Endothelial cell of umbilical vein (primary cell): ENCODE results near the gene PGAP6. TPM values are rescaled to one million over a fixed set of nuclear protein-coding genes. Genes with fewer than 3 reads are reported as not detected.

ENCODE experiments used
- BruUV-seq: library from RNA; stranded (reverse); fragments of 400-500 nt; replicated peaks from 2 replicates; lab custom pipeline; 2021; lab: Mats Ljungman, UMichigan
- CTCF ChIA-PET: fragments of 300-600, 350-600 bp; sonication (Branson Sonifier 250); formaldehyde crosslinking; loops from one replicate; lab custom pipeline; 2021; ENCODE audit warnings: antibody characterized with exemption, inconsistent platforms; lab: Charles Lee
- POLR2A ChIA-PET: fragments of 300-600, 350-600 bp; sonication (Branson Sonifier 250); formaldehyde crosslinking; loops from one replicate; lab custom pipeline; 2021; ENCODE audit warnings: antibody characterized with exemption, inconsistent platforms; lab: Charles Lee
- DNase-seq: peaks from one replicate; pipeline ENCODE4 v3.0.0-alpha.2; 2011; ENCODE audit warnings: low read depth, low spot score
- FAIRE-seq: peaks from 2 replicates; lab custom pipeline; 2011; peaks lifted over from hg19 to GRCh38; lab: Jason Lieb, UNC
- H2AFZ ChIP-seq: 2 replicates; pipeline ENCODE4 v1.6.0; 2012; ENCODE audit warnings: low read depth, low read length, control low read depth, inconsistent platforms
- H3K27ac ChIP-seq: 2 replicates; pipeline ENCODE4 v1.5.1; 2011; ENCODE audit warnings: low read depth, mild to moderate bottlenecking, control low read depth, low read length, moderate library complexity; ENCODE audit not compliant: insufficient read depth
- H3K27me3 ChIP-seq, 2 experiments: 2 replicates each; pipeline versions ENCODE4 v1.6.0 to v1.6.1; 2011; ENCODE audit warnings: low read length in 2 of 2, mixed read lengths in 1 of 2; ENCODE audit not compliant: control insufficient read depth in 2 of 2, insufficient read depth in 2 of 2
- H3K36me3 ChIP-seq, 2 experiments: 2 replicates in 1 of 2; 3 replicates in 1 of 2; pipeline ENCODE4 v1.5.1; 2011; ENCODE audit warnings: low read length in 2 of 2, mild to moderate bottlenecking in 1 of 2, moderate library complexity in 1 of 2; ENCODE audit not compliant: control insufficient read depth in 2 of 2, insufficient read depth in 2 of 2; ENCODE audit errors: extremely low read depth in 1 of 2
- H3K4me1 ChIP-seq: 3 replicates; pipeline ENCODE4 v1.5.1; 2011; ENCODE audit warnings: mild to moderate bottlenecking, low read length; ENCODE audit not compliant: control insufficient read depth, insufficient read depth; ENCODE audit errors: extremely low read depth
- H3K4me2 ChIP-seq: 2 replicates; pipeline ENCODE4 v1.6.1; 2011; ENCODE audit warnings: low read length, control low read depth, mixed read lengths; ENCODE audit not compliant: insufficient read depth
- H3K4me3 ChIP-seq, 3 experiments: fragments of 200-600 bp in 1 of 3; sonication (generic), shearing (Covaris generic) in 1 of 3; replicated peaks in 1 of 3; 2 replicates each; pipeline ENCODE4 v1.5.1; 2011 to 2016; ENCODE audit warnings: control low read depth in 3 of 3, low read length in 3 of 3, mild to moderate bottlenecking in 2 of 3, inconsistent platforms in 1 of 3, low read depth in 1 of 3, moderate library complexity in 1 of 3; ENCODE audit not compliant: insufficient read depth in 1 of 3
- H3K79me2 ChIP-seq: 2 replicates; pipeline ENCODE4 v1.6.0; 2012; ENCODE audit warnings: low read length, inconsistent platforms; ENCODE audit not compliant: control insufficient read depth, insufficient read depth
- H3K9ac ChIP-seq: replicated peaks from 2 replicates; pipeline ENCODE3; 2011; ENCODE audit warnings: low read length, control low read depth; ENCODE audit not compliant: insufficient read depth; ENCODE audit errors: extremely low read depth
- H3K9me1 ChIP-seq: replicated peaks from 3 replicates; pipeline ENCODE4 v1.6.0; 2011; ENCODE audit warnings: mild to moderate bottlenecking, low read length; ENCODE audit not compliant: control insufficient read depth, insufficient read depth; ENCODE audit errors: extremely low read depth
- H3K9me3 ChIP-seq: replicated peaks from 2 replicates; pipeline ENCODE4 v1.5.1; 2012; ENCODE audit warnings: low read length, inconsistent platforms; ENCODE audit not compliant: control insufficient read depth, insufficient read depth
- H4K20me1 ChIP-seq: replicated peaks from 2 replicates; pipeline ENCODE3; 2011; ENCODE audit warnings: mild to moderate bottlenecking, low read length; ENCODE audit not compliant: control insufficient read depth, insufficient read depth; ENCODE audit errors: extremely low read depth
- CTCF ChIP-seq, 2 donors: IDR thresholded peaks; 1 replicate in 1 of 2; 2 replicates in 1 of 2; pipeline ENCODE4 v1.5.1; 2011; ENCODE audit warnings: low read length in 2 of 2, mild to moderate bottlenecking in 2 of 2, moderate library complexity in 2 of 2, control low read depth in 1 of 2, inconsistent platforms in 1 of 2, low read depth in 1 of 2; ENCODE audit not compliant: insufficient read depth in 1 of 2; ENCODE audit errors: extremely low read depth in 1 of 2
- EZH2 ChIP-seq: IDR thresholded peaks from 2 replicates; pipeline ENCODE4 v1.6.1; 2012; ENCODE audit warnings: borderline replicate concordance, low read depth, mild to moderate bottlenecking, moderate library complexity, low read length, inconsistent platforms; ENCODE audit not compliant: severe bottlenecking
- FOS ChIP-seq: IDR thresholded peaks from 2 replicates; pipeline ENCODE4 v1.6.1; 2011; ENCODE audit warnings: mild to moderate bottlenecking, low read length, moderate library complexity, borderline replicate concordance; ENCODE audit not compliant: insufficient read depth
- GATA2 ChIP-seq: IDR thresholded peaks from 2 replicates; pipeline ENCODE4 v1.7.0; 2011; ENCODE audit warnings: low read depth, mild to moderate bottlenecking, moderate library complexity, mixed read lengths, low read length; ENCODE audit not compliant: insufficient read length, insufficient read depth
- JUN ChIP-seq: IDR thresholded peaks from 2 replicates; pipeline ENCODE4 v1.6.1; 2011; ENCODE audit warnings: borderline replicate concordance, low read depth; ENCODE audit not compliant: insufficient read length, insufficient read depth
- MAX ChIP-seq: IDR thresholded peaks from 2 replicates; pipeline ENCODE4 v1.6.1; 2011; ENCODE audit not compliant: insufficient read depth, insufficient read length
- MYC ChIP-seq: IDR thresholded peaks from one replicate; pipeline ENCODE4 v1.6.1; 2011; ENCODE audit warnings: mild to moderate bottlenecking, low read depth, low read length
- POLR2A ChIP-seq: IDR thresholded peaks from 2 replicates; pipeline ENCODE4 v1.6.1; 2012; ENCODE audit warnings: low read depth, mild to moderate bottlenecking, control low read depth, low read length
- POLR2AphosphoS5 ChIP-seq: IDR thresholded peaks from 2 replicates; pipeline ENCODE4 v1.6.1; 2012; ENCODE audit warnings: low read depth, mild to moderate bottlenecking, control low read depth, low read length, moderate library complexity; ENCODE audit not compliant: insufficient read depth
- dilution Hi-C: fragments of 300-500 bp; cut with MboI; formaldehyde crosslinking; loops from one replicate; pipeline ENCODE4 v1.15.0; 2019; ENCODE audit warnings: low sequenced_read_pairs; ENCODE audit not compliant: extremely low pct_ligation_motif_present
- intact Hi-C: fragments of 100-400 bp; cut with micrococcal nuclease; formaldehyde crosslinking; loops from one replicate; pipeline ENCODE4 v1.10.0; 2022
- polyA plus RNA-seq, 4 experiments: library from polyadenylated mRNA; depleted of rRNA in 3 of 4; stranded (reverse) in 3 of 4; unstranded in 1 of 4; fragments of >200 nt; gene quantifications; 2 replicates each; pipeline versions ENCODE4 v1.2.1 to v1.2.3, GENCODE V29; 2011 to 2012; ENCODE audit warnings: missing spikeins in 1 of 4
- total RNA-seq: library from RNA; stranded (reverse); gene quantifications from 2 replicates; pipeline ENCODE4 v1.2.3, GENCODE V29; 2021

The PGAP6 gene
- total and polyA plus RNA-seq, 2 donors (not counting 3 experiments of a cell fraction or from before 2014, with no cell fraction given): 89.8 to 365 TPM

DNA sequence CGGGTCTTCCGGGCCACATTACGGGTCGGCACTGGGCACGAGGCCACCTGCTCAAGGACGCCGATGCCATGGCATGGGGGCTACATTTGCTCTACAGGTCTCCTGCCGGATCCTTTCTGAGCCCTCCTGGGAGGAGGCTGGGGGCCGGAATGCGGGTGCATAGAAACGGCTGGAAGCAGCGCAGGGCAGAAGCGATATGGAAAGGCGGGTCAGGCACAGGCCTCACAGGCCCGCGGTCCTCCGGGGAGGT is 57.7 kb downstream of the PGAP6 start:
- no TSS peak for BruUV-seq
- Histone ChIP-seq H3K9ac (no peak overlapping the region), H3K27me3 (no peaks in the 10 kb centered on the region), H3K9me3 (no peaks in the 10 kb centered on the region), H3K4me2 (no peak overlapping the region), H3K9me1 (no peaks in the 10 kb centered on the region), H3K27ac (no peak overlapping the region), H3K36me3 (peaks cover 0 to 2% of the 10 kb centered on the region in 2 experiments), H3K79me2 (peaks cover 59% of the 10 kb centered on the region), H4K20me1 (no peaks in the 10 kb centered on the region), H3K4me3 (no peak overlapping the region), H3K4me1 (peaks cover 16% of the 10 kb centered on the region), H2AFZ (no peak overlapping the region)
- ChIA-PET POLR2A (no interaction called here), CTCF (no interaction called here)
- intact Hi-C loops (no loop called here), dilution Hi-C loops (no loop called here)
- DNase-seq: no peak
- no peak for FAIRE-seq
- no peak for TF ChIP-seq MAX
- no peak for TF ChIP-seq FOS
- TF ChIP-seq MYC: no peak
- no peak for TF ChIP-seq POLR2AphosphoS5
- no peak for TF ChIP-seq EZH2
- TF ChIP-seq POLR2A: no peak
- no peak for TF ChIP-seq JUN
- no peak for TF ChIP-seq CTCF (IDR thresholded peaks at IDR 0.05; ENCODE audit: extremely low read depth in 1 of 2, insufficient read depth in 1 of 2, low read depth in 1 of 2, low read length in 2 of 2)
- TF ChIP-seq GATA2: no peak
